Trophoblast cell (in vitro differentiated cells and primary cell): ENCODE data around the gene KDM2B.

Experiments used
- DNase-seq, 2 donors: peaks; one replicate each; pipeline ENCODE4 v3.0.0-alpha.2; 2016
- H2AFZ ChIP-seq: 2 replicates; pipeline ENCODE4 v1.6.1; 2013; ENCODE audit warnings: low read length, moderate library complexity, mild to moderate bottlenecking; ENCODE audit not compliant: insufficient read depth, poor library complexity
- H2AK5ac ChIP-seq: 2 replicates; pipeline ENCODE4 v1.6.1; 2013; ENCODE audit warnings: mild to moderate bottlenecking, low read length
- H2BK120ac ChIP-seq: 2 replicates; pipeline ENCODE4 v1.6.1; 2013; ENCODE audit warnings: low read length, mild to moderate bottlenecking, moderate library complexity; ENCODE audit not compliant: insufficient read depth, poor library complexity
- H2BK12ac ChIP-seq: 2 replicates; pipeline ENCODE4 v1.6.1; 2013; ENCODE audit warnings: mild to moderate bottlenecking, low read length, moderate library complexity
- H2BK5ac ChIP-seq: 2 replicates; pipeline ENCODE4 v1.6.1; 2013; ENCODE audit warnings: low read length, low read depth, moderate library complexity, mild to moderate bottlenecking; ENCODE audit not compliant: poor library complexity
- H3K14ac ChIP-seq: 2 replicates; pipeline ENCODE4 v1.6.1; 2013; ENCODE audit warnings: mild to moderate bottlenecking, low read length
- H3K18ac ChIP-seq: 2 replicates; pipeline ENCODE4 v1.6.1; 2013; ENCODE audit warnings: mild to moderate bottlenecking, low read length
- H3K23ac ChIP-seq: 2 replicates; pipeline ENCODE4 v1.6.1; 2013; ENCODE audit warnings: low read length
- H3K27ac ChIP-seq: 2 replicates; pipeline ENCODE4 v1.5.1; 2013; ENCODE audit warnings: low read depth, mild to moderate bottlenecking, inconsistent platforms, low read length, moderate library complexity
- H3K27me3 ChIP-seq: 2 replicates; pipeline ENCODE4 v1.6.1; 2013; ENCODE audit warnings: inconsistent platforms, mild to moderate bottlenecking, low read length, moderate library complexity; ENCODE audit not compliant: insufficient read depth
- H3K36me3 ChIP-seq, 2 experiments: 1 replicate in 1 of 2; 2 replicates in 1 of 2; pipeline ENCODE4 v1.6.1; 2013; ENCODE audit warnings: low read length in 2 of 2, mild to moderate bottlenecking in 2 of 2, moderate library complexity in 1 of 2; ENCODE audit not compliant: insufficient read depth in 2 of 2, control insufficient read depth in 1 of 2
- H3K4ac ChIP-seq: 2 replicates; pipeline ENCODE4 v1.6.1; 2013; ENCODE audit warnings: low read depth, mild to moderate bottlenecking, low read length, moderate library complexity
- H3K4me1 ChIP-seq, 2 experiments: 1 replicate in 1 of 2; 2 replicates in 1 of 2; pipeline ENCODE4 v1.6.1; 2013; ENCODE audit warnings: low read length in 2 of 2, mild to moderate bottlenecking in 2 of 2, moderate library complexity in 1 of 2; ENCODE audit not compliant: insufficient read depth in 2 of 2, control insufficient read depth in 1 of 2
- H3K4me2 ChIP-seq: 2 replicates; pipeline ENCODE4 v1.6.1; 2013; ENCODE audit warnings: inconsistent platforms, mild to moderate bottlenecking, low read length, moderate library complexity
- H3K4me3 ChIP-seq: 2 replicates; pipeline ENCODE4 v1.5.1; 2013; ENCODE audit warnings: mild to moderate bottlenecking, low read depth, low read length, inconsistent platforms
- H3K79me1 ChIP-seq: one replicate; pipeline ENCODE4 v1.6.1; 2013; ENCODE audit warnings: low read length
- H3K79me2 ChIP-seq: 2 replicates; pipeline ENCODE4 v1.6.1; 2013; ENCODE audit warnings: low read length, mild to moderate bottlenecking; ENCODE audit not compliant: control insufficient read depth, insufficient read depth, poor library complexity
- H3K9ac ChIP-seq: 2 replicates; pipeline ENCODE4 v1.6.1; 2013; ENCODE audit warnings: mild to moderate bottlenecking, low read length
- H3K9me3 ChIP-seq: 2 replicates; pipeline ENCODE4 v1.6.1; 2013; ENCODE audit warnings: low read depth, mild to moderate bottlenecking, control low read depth, inconsistent platforms, low read length; ENCODE audit not compliant: insufficient read depth
- H4K12ac ChIP-seq: 2 replicates; pipeline ENCODE4 v1.6.1; 2013; ENCODE audit warnings: low read depth, mild to moderate bottlenecking, low read length, moderate library complexity
- H4K8ac ChIP-seq: 2 replicates; pipeline ENCODE4 v1.6.1; 2013; ENCODE audit warnings: low read depth, mild to moderate bottlenecking, low read length, moderate library complexity
- H4K91ac ChIP-seq: one replicate; pipeline ENCODE4 v1.6.1; 2013; ENCODE audit warnings: low read depth, mild to moderate bottlenecking, low read length, moderate library complexity
- WGBS: extraction: QIAGEN DNeasy Blood & Tissue Kit; methylation state at CpG from one replicate; pipeline ENCODE4 v1.1.7; 2013; ENCODE audit warnings: missing lambda C conversion rate; ENCODE audit not compliant: insufficient read length, insufficient coverage; ENCODE audit errors: extremely low coverage; 5-methylcytosine and 5-hydroxymethylcytosine counted together

The KDM2B gene

GRCh38 chr12:121613462-121613861 is 32.6 kb upstream of the KDM2B start:
- Histone ChIP-seq H3K79me1 (no peaks in the 10 kb centered on the region), H3K27me3 (no peaks in the 10 kb centered on the region), H3K4me1 (no peaks in the 10 kb centered on the region), H2AK5ac (no peak overlapping the region), H2BK5ac (no peak overlapping the region), H2BK12ac (no peak overlapping the region), H4K8ac (no peak overlapping the region), H2BK120ac (no peak overlapping the region), H3K14ac (no peak overlapping the region), H3K18ac (no peak overlapping the region), H4K91ac (no peak overlapping the region), H3K79me2 (no peaks in the 10 kb centered on the region), H3K9me3 (no peaks in the 10 kb centered on the region), H2AFZ (no peak overlapping the region), H3K9ac (no peak overlapping the region), H3K27ac (no peak overlapping the region), H3K23ac (no peak overlapping the region), H3K4ac (no peak overlapping the region), H3K36me3 (no peaks in the 10 kb centered on the region), H3K4me2 (no peak overlapping the region), H4K12ac (no peak overlapping the region), H3K4me3 (no peak overlapping the region)
- peak in 1 of 2 donors; percentile 13 for DNase-seq
- no CpG with 5 or more reads among the region's 7 CpGs for WGBS

GRCh38 chr12:121611306-121611705 is 30.5 kb upstream of the KDM2B start:
- H2BK5ac ChIP-seq = no peak overlapping the region
- H3K36me3 ChIP-seq = no peaks in the 10 kb centered on the region
- no peak overlapping the region for H4K12ac ChIP-seq
- no peak overlapping the region for H2AFZ ChIP-seq
- no peak overlapping the region for H2AK5ac ChIP-seq
- H3K4ac ChIP-seq = no peak overlapping the region
- H2BK12ac ChIP-seq = no peak overlapping the region
- H3K27ac ChIP-seq = no peak overlapping the region
- no peaks in the 10 kb centered on the region for H3K4me1 ChIP-seq
- H3K18ac ChIP-seq = no peak overlapping the region
- H3K23ac ChIP-seq = no peak overlapping the region
- H3K4me2 ChIP-seq = no peak overlapping the region
- no peak overlapping the region for H4K8ac ChIP-seq
- H3K9me3 ChIP-seq = no peaks in the 10 kb centered on the region
- no peak overlapping the region for H3K4me3 ChIP-seq
- no peaks in the 10 kb centered on the region for H3K79me1 ChIP-seq
- no peak overlapping the region for H4K91ac ChIP-seq
- no peak overlapping the region for H3K14ac ChIP-seq
- WGBS = no CpG with 5 or more reads among the region's 2 CpGs
- H3K27me3 ChIP-seq = no peaks in the 10 kb centered on the region
- no peak overlapping the region for H2BK120ac ChIP-seq
- no peak overlapping the region for H3K9ac ChIP-seq
- no peaks in the 10 kb centered on the region for H3K79me2 ChIP-seq
- no peak for DNase-seq

- WGBS = no CpG with 5 or more reads among the region's 11 CpGs
Observed at GRCh38 chr12:121610239-121611149, 29.7 kb upstream of the KDM2B start.

GRCh38 chr12:121608301-121608700 is 27.5 kb upstream of the KDM2B start:
- H2AK5ac ChIP-seq = no peak overlapping the region
- no peak overlapping the region for H3K9ac ChIP-seq
- no peaks in the 10 kb centered on the region for H3K36me3 ChIP-seq
- H3K79me1 ChIP-seq = no peaks in the 10 kb centered on the region
- no peaks in the 10 kb centered on the region for H3K9me3 ChIP-seq
- H3K27ac ChIP-seq = no peak overlapping the region
- H4K91ac ChIP-seq = no peak overlapping the region
- DNase-seq = no peak
- H3K4me3 ChIP-seq = no peak overlapping the region
- no peaks in the 10 kb centered on the region for H3K27me3 ChIP-seq
- H3K4ac ChIP-seq = no peak overlapping the region
- H3K79me2 ChIP-seq = no peaks in the 10 kb centered on the region
- no peak overlapping the region for H2BK120ac ChIP-seq
- no peak overlapping the region for H2AFZ ChIP-seq
- no CpG with 5 or more reads among the region's 6 CpGs for WGBS
- no peak overlapping the region for H2BK5ac ChIP-seq
- no peak overlapping the region for H4K12ac ChIP-seq
- H4K8ac ChIP-seq = no peak overlapping the region
- no peak overlapping the region for H3K4me2 ChIP-seq
- H2BK12ac ChIP-seq = no peak overlapping the region
- no peak overlapping the region for H3K18ac ChIP-seq
- H3K14ac ChIP-seq = no peak overlapping the region
- no peaks in the 10 kb centered on the region for H3K4me1 ChIP-seq
- H3K23ac ChIP-seq = no peak overlapping the region

More at GRCh38 chr12:121610239-121611149, 29.7 kb upstream of the KDM2B start:
- Histone ChIP-seq H2BK12ac (no peak overlapping the region), H2BK120ac (no peak overlapping the region), H3K23ac (no peak overlapping the region), H3K18ac (no peak overlapping the region), H3K4me1 (no peaks in the 10 kb centered on the region), H4K91ac (no peak overlapping the region), H3K9me3 (no peaks in the 10 kb centered on the region), H3K79me2 (no peaks in the 10 kb centered on the region), H2AK5ac (no peak overlapping the region), H3K4ac (no peak overlapping the region), H3K14ac (no peak overlapping the region), H3K27ac (no peak overlapping the region), H4K8ac (no peak overlapping the region), H3K79me1 (no peaks in the 10 kb centered on the region), H3K27me3 (no peaks in the 10 kb centered on the region), H3K4me3 (no peak overlapping the region), H3K9ac (no peak overlapping the region), H3K36me3 (no peaks in the 10 kb centered on the region), H4K12ac (no peak overlapping the region), H3K4me2 (no peak overlapping the region), H2AFZ (no peak overlapping the region), H2BK5ac (no peak overlapping the region)
- DNase-seq = no peak
